Measurements from ENCODE around the gene HCRTR1. TPM values are rescaled to one million over a fixed set of nuclear protein-coding genes. Genes with fewer than 3 reads are reported as not detected.

HCRTR1 gene
- polyA plus RNA-seq, 1 of the 3 experiments (the other 2 are of a cell fraction) = 0.03 TPM

- peak; percentile 56; the same call in 1 of the 2 replicates for TF ChIP-seq NFIC (IDR thresholded peaks at IDR 0.05; ENCODE audit: borderline replicate concordance)
- no peak for TF ChIP-seq MXI1 (IDR thresholded peaks at IDR 0.05; ENCODE audit: low read depth, low read length)
- Histone ChIP-seq H3K4me2 (peak overlapping the region; percentile 58), H3K27ac (ENCODE audit: low read depth in 2 of 2, low read length in 1 of 2) (peak overlapping the region in 1 of 2 experiments; percentile 36; a peak in 1 of 4 replicates), H3K9ac (no peak overlapping the region), H4K20me1 (ENCODE audit: insufficient read depth) (no peaks in the 10 kb centered on the region), H3K36me3 (replicated peaks in 1 of 2; ENCODE audit: control insufficient read depth in 1 of 2, insufficient read depth in 2 of 2, low read length in 1 of 2) (no peaks in the 10 kb centered on the region), H3K9me3 (no peaks in the 10 kb centered on the region), H2AFZ (ENCODE audit: low read depth) (0 out of 2 replicates have a peak overlapping the region, but pooled peaks have one; percentile 35), H3F3A (replicated peaks; ENCODE audit: insufficient read depth) (no peaks in the 10 kb centered on the region), H3K27me3 (ENCODE audit: insufficient read depth) (no peaks in the 10 kb centered on the region), H3K79me2 (ENCODE audit: insufficient read depth) (no peaks in the 10 kb centered on the region), H3K4me3 (ENCODE audit: low read depth in 2 of 2, low read length in 1 of 2) (no peak overlapping the region), H3K9me2 (no peaks in the 10 kb centered on the region), H3K4me1 (ENCODE audit: control insufficient read depth in 1 of 2, insufficient read depth in 2 of 2, low read depth in 1 of 2, low read length in 1 of 2) (peaks cover 10 to 13% of the 10 kb centered on the region in 2 experiments)
- ChIA-PET CTCF (interaction anchor here (0.7 to 6.0 kb wide), 7 partner anchors 14 to 47 kb away, joined by 3 to 37 read pairs (median 4); partner anchors contain the start of gene HCRTR1), POLR2A (no interaction called here)
- peak; percentile 20 for DNase-seq
- WGBS (ENCODE audit: low lambda C conversion rate) = 41% methylated on average over 11 of the region's 11 CpGs
Observed at GRCh38 chr1:31591425-31592093, 25.9 kb upstream of the HCRTR1 start.

- ChIA-PET CTCF (interaction anchor here (0.7 to 6.0 kb wide), 7 partner anchors 15 to 46 kb away, joined by 3 to 37 read pairs (median 4); partner anchors contain the start of gene HCRTR1), POLR2A (no interaction called here)
- H3K9me3 ChIP-seq = no peaks in the 10 kb centered on the region
- H3F3A ChIP-seq (replicated peaks; ENCODE audit: insufficient read depth) = peaks cover under 1% of the 10 kb centered on the region
- H3K79me2 ChIP-seq (ENCODE audit: insufficient read depth) = no peaks in the 10 kb centered on the region
- no peaks in the 10 kb centered on the region for H4K20me1 ChIP-seq (ENCODE audit: insufficient read depth)
- no peak for TF ChIP-seq GABPA (IDR thresholded peaks at IDR 0.05; ENCODE audit: low read depth)
- TF ChIP-seq POLR2AphosphoS5 (IDR thresholded peaks at IDR 0.05; ENCODE audit: low read depth, low read length) = no peak
- TF ChIP-seq EP300 (IDR thresholded peaks at IDR 0.05; ENCODE audit: borderline replicate concordance in 1 of 2, low read depth in 1 of 2, low read length in 1 of 2) = no peak
- no peak for TF ChIP-seq TAF1 (IDR thresholded peaks at IDR 0.05; ENCODE audit: borderline replicate concordance, low read depth, low read length)
- TF ChIP-seq USF2 (IDR thresholded peaks at IDR 0.05; ENCODE audit: borderline replicate concordance, low read depth, low read length) = no peak
- no peak for TF ChIP-seq NRF1 (IDR thresholded peaks at IDR 0.05; ENCODE audit: low read depth, low read length)
- TF ChIP-seq FOXJ3 (CRISPR knock-in tag; IDR thresholded peaks at IDR 0.05) = no peak
- TF ChIP-seq RAD21 (IDR thresholded peaks at IDR 0.05; ENCODE audit: low read length) = no peak
- no peak for TF ChIP-seq JUND (IDR thresholded peaks at IDR 0.05)
- no peak for TF ChIP-seq SMC3 (IDR thresholded peaks at IDR 0.05; ENCODE audit: low read depth, low read length)
- TF ChIP-seq ZBTB33 (IDR thresholded peaks at IDR 0.05; ENCODE audit: borderline replicate concordance, low read depth) = no peak
- H3K9ac ChIP-seq = no peak overlapping the region
- no peak overlapping the region for H3K4me3 ChIP-seq (ENCODE audit: low read depth in 2 of 2, low read length in 1 of 2)
- DNase-seq = no peak
- H3K36me3 ChIP-seq (replicated peaks in 1 of 2; ENCODE audit: control insufficient read depth in 1 of 2, insufficient read depth in 2 of 2, low read length in 1 of 2) = no peaks in the 10 kb centered on the region
- peaks cover 10 to 15% of the 10 kb centered on the region in 2 experiments for H3K4me1 ChIP-seq (ENCODE audit: control insufficient read depth in 1 of 2, insufficient read depth in 2 of 2, low read depth in 1 of 2, low read length in 1 of 2)
- H2AFZ ChIP-seq (ENCODE audit: low read depth) = 0 out of 2 replicates have a peak overlapping the region, but pooled peaks have one; percentile 35
- H3K4me2 ChIP-seq = peak overlapping the region; percentile 58
- no peaks in the 10 kb centered on the region for H3K27me3 ChIP-seq (ENCODE audit: insufficient read depth)
- no peaks in the 10 kb centered on the region for H3K9me2 ChIP-seq
- H3K27ac ChIP-seq (ENCODE audit: low read depth in 2 of 2, low read length in 1 of 2) = peak overlapping the region in 1 of 2 experiments; percentile 36; a peak in 1 of 4 replicates
Observed at GRCh38 chr1:31592132-31592531, 25.4 kb upstream of the HCRTR1 start.
